HG02943 (cell line): Measurements from ENCODE around the gene B3GALT5.

Experiments
- ATAC-seq: cut with Tn5 transposase; IDR thresholded peaks from one replicate; pipeline ENCODE4 v1.9.1; 2021; ENCODE audit warnings: mild to moderate bottlenecking, low read depth, moderate library complexity; ENCODE audit not compliant: unreplicated experiment

Gene B3GALT5

GRCh38 chr21:39641827-39642450, 29.2 kb downstream of the B3GALT5 start:
- ATAC-seq, result no peak

DNA sequence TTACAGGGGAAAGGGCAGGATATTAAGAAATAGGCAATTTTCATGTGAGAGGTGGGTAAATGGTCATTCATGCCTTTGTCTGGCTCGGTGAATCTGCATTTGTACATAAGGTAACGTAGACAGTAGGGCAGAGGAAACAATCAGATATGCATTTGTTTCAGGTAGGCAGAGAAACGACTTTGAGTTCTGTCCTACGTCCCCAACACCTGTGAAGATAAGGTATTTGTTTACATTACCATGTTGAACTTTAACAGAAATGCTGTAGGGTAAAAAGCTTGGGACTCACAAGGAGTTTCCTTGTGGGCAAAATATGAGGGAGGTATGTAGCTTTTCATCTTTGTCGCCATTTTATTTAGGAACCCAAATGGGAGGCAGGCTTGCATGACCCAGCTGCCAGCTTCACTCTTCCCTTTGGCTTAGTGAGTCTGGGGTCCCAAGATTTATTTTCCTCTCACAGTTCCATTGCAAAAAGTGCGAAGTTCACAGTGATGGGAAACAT, 31.4 kb downstream of the B3GALT5 start:
- ATAC-seq, result no peak

DNA sequence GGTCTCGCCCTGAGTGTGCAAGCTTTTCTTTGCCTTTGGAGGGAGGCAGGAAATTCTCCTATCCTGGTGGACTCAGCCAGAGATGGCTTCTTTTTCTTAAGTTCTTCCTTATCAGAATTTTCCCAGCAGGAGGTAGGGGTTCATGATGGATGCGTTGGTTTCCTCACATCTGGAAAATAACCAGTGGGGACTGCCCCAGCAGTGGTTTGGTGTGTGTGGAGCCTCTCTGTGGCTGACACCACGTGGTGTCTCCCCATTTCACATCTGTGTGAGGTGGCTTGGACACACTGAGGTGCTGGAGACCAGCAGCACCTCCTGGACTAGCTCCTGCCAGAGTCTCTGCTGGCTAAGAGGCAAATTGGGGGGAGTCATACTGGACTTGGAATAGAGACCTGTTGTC, 32.6 kb downstream of the B3GALT5 start:
- ATAC-seq, result no peak

- ATAC-seq, result no peak
Observed at GRCh38 chr21:39647476-39647875, 34.7 kb downstream of the B3GALT5 start.

- no peak for ATAC-seq
Observed at GRCh38 chr21:39648879-39649278, 36.1 kb downstream of the B3GALT5 start.

GRCh38 chr21:39649526-39649925, 36.8 kb downstream of the B3GALT5 start:
- ATAC-seq, result no peak

GRCh38 chr21:39650306-39650705, 37.6 kb downstream of the B3GALT5 start:
- no peak for ATAC-seq

DNA sequence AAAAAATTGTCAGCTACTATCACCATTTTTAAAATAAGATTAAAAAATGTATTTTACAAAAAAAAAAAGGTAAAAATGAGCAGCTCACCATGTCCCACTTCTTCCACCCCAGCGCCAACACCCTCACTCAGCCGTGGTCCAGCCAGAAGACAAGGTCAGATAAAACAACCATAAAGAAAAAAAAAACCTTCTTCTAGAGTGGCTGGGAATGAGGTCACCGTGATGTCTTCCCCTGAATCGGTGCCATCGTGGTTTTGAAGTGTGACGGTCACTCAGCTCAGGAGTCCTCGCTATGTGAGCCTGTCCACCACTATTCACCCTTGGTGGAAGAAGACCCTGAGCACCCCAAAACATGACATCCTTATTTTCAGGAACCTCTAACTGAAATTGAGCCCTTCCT, 38.1 kb downstream of the B3GALT5 start:
- no peak for ATAC-seq

DNA sequence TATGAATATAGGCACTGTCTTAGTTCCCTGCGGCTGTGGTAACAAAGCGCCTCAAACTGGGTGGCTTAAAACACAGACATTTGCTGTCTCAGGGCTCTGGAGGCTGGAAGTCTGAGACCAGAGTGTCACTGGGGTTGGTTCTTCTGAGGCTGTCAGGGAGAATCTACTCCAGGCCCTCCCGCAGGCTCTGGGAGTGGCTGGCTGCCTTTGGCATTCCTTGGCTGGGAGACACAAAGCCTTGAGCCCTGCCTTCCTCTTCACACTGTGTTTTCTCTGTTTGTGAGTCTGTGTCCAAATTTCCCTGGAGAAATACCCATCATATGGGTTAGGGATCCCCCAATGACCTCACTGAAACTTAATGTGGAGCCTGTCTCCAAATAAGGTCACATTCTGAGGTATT, 38.5 kb downstream of the B3GALT5 start:
- no peak for ATAC-seq

- no peak for ATAC-seq
Observed at GRCh38 chr21:39654951-39655350, 42.2 kb downstream of the B3GALT5 start.

GRCh38 chr21:39655589-39655988, 42.8 kb downstream of the B3GALT5 start:
- no peak for ATAC-seq

DNA sequence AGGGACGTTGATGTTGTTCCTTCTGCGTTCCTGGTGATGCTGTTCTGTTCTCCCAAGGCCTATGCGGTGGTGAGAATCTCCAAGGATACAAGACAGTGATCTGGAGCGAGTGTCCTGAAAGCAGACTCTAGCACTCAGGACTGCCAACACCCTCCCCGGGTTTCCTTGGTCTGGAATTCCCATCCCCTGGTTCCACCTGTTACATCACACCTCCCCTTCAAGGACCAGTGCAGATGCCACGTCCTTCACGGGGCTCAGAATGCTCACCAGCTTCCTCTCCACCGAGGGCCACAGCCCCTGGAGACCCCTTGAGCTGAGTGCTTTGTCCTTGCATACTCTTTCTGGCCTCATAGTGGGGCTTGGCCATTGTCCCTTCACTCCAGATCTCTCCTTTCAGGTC, 43.5 kb downstream of the B3GALT5 start:
- ATAC-seq, result no peak

- ATAC-seq, result no peak
Observed at GRCh38 chr21:39657091-39657689, 44.5 kb downstream of the B3GALT5 start.

GRCh38 chr21:39658066-39658465, 45.3 kb downstream of the B3GALT5 start:
- no peak for ATAC-seq

DNA sequence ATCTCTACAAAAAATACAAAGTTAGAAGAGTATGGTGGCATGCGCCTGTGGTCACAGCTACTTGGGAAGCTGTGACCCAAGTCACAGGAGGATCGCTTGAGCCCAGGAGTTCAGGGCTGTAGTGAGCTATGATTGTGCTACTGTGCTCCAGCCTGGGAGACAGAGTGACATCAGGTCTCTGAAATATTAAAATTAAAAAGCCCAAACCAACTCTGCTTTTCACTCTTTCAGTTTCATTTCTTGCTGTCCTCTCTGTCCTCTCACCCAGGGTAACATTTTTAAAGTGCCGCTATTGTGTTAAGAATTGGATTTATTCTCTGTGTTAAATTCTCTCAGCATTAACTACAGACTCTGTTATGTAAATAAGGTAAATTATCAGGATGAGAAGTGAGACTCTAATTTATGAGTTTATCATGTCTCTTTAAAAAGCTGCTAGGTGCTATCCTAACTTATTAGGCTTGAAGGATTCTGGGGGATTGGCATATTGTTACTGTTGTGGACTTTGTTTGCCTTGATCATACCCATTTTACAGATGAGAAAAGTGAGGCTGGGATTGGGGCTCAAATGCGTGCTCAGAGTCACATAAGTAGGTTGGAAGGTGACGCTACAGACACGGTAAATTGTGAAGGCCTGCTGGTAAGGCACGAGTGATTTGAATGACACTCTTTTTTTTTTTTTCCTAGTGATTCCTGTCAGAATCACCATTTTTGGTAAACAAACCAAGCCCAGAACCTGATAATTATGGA, 46.5 kb downstream of the B3GALT5 start:
- ATAC-seq, result no peak

DNA sequence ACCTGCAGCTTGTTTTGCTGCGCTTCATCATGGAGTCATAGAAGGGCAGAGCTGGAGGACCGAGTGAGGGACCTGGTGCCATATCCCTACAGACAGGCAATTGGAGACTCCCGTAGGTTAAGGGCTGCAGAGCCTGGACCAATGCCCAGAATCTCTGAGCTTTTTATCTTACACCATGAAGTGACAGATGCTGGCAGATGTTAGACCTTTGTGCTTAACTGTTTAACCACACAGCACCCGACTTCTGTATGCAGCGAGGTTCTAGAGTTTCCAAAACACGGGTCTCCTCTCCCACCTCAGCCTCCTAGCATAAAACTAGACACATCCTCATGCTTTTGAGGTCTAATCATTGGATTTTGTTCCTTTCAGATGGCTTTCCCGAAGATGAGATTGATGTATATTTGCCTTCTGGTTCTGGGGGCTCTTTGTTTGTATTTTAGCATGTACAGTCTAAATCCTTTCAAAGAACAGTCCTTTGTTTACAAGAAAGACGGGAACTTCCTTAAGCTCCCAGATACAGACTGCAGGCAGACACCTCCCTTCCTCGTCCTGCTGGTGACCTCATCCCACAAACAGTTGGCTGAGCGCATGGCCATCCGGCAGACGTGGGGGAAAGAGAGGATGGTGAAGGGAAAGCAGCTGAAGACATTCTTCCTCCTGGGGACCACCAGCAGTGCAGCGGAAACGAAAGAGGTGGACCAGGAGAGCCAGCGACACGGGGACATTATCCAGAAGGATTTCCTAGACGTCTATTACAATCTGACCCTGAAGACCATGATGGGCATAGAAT, 47.6 kb downstream of the B3GALT5 start:
- ATAC-seq, result no peak

DNA sequence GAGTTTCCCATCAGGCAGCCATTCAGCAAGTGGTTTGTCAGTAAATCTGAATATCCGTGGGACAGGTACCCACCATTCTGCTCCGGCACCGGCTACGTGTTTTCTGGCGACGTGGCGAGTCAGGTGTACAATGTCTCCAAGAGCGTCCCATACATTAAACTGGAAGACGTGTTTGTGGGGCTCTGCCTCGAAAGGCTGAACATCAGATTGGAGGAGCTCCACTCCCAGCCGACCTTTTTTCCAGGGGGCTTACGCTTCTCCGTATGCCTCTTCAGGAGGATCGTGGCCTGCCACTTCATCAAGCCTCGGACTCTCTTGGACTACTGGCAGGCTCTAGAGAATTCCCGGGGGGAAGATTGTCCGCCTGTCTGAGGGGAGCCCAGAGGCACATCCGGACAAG, 48.4 kb downstream of the B3GALT5 start:
- no peak for ATAC-seq

DNA sequence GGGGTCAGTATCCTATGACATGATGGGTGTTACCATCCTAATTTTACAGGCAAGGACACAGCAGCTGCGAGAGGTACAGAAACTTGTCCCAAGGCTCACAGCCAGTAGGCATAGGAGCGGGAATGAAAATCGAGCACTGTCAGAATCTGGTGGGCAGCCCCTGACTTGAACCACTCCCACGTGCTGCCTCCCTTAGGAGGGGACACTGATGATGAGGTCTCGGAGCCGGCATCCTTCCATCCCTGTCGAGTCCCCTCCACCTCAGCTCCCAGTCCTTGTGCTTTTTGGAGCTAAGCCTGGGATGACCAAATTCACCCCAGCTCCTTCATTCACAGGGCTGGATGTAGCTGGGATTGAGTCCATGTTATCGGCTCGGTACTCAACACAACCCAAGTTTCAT, 49.0 kb downstream of the B3GALT5 start:
- ATAC-seq, result no peak

DNA sequence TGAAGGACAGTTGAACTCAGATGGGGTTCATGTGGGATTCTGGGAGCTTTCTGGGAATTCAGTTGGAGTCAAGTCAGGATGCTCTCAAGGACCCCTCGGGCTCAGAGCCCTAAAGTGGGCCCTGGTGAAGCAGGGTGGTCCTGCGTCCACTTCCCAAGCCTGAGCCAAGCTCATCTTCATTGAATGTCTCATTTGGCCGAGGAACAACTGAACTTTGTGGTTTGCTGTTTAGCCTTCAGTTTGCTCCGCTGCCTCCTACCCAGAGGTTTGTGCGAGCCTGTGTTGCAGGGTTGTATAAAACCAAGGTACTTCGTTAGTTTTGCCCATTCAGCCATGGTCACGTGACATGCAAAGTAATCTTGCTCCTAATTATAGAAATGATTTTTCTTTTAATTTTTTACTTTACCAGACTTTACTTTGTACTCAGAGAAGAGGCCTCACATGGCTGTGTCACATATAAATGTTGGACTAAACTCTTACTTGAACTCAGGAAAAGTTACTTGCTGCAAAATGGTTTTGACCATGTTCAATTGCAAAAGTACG, 49.7 kb downstream of the B3GALT5 start:
- ATAC-seq, result no peak

DNA sequence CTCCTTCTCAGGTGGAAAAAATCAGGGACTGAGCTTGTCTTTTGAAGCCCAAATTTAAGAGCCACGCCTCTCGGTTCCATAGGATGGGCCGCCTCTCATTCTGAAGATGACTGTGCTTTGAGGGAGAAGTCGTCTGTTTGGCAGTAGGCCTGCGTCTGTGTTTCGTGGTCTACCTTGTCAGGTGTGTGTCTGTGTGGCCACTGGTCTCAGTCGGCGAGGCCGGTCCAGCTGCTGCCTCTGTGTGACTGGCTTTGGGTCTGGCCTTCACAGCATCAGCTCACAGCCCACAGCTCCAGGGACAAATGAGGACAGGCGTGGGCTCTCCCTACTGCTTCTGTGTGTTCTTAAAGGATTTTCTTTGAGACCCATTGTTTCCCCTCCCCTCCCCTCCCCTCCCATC, 50.3 kb downstream of the B3GALT5 start:
- no peak for ATAC-seq
